Neutrophil (primary cell): ENCODE data around the gene CPE.

Experiments used
- H3K27ac ChIP-seq: fragments of 200-600 bp; sonication (generic); 2 replicates; pipeline ENCODE4 v1.5.1; 2016; ENCODE audit warnings: mild to moderate bottlenecking, moderate library complexity
- H3K27me3 ChIP-seq: fragments of 200-600 bp; sonication (generic); 2 replicates; pipeline ENCODE4 v1.6.0; 2016; ENCODE audit warnings: mild to moderate bottlenecking
- H3K36me3 ChIP-seq: fragments of 200-600 bp; sonication (generic); 2 replicates; pipeline ENCODE4 v1.5.1; 2017
- H3K4me1 ChIP-seq, 2 experiments: fragments of 200-600 bp in 1 of 2; sonication (generic) in 1 of 2; 1 replicate in 1 of 2; 2 replicates in 1 of 2; pipeline versions ENCODE4 v1.5.1 to v1.6.1; 2013 to 2016; ENCODE audit warnings: low read depth in 1 of 2, low read length in 1 of 2, mild to moderate bottlenecking in 1 of 2, moderate library complexity in 1 of 2; ENCODE audit not compliant: control insufficient read depth in 1 of 2, insufficient read depth in 1 of 2
- H3K4me3 ChIP-seq, 2 experiments: fragments of 200-600 bp in 1 of 2; sonication (generic) in 1 of 2; 1 replicate in 1 of 2; 2 replicates in 1 of 2; pipeline ENCODE4 v1.5.1; 2013 to 2016; ENCODE audit warnings: low read depth in 1 of 2, low read length in 1 of 2, mild to moderate bottlenecking in 1 of 2, moderate library complexity in 1 of 2
- H3K9me3 ChIP-seq: fragments of 200-600 bp; sonication (generic); 2 replicates; pipeline ENCODE4 v1.5.1; 2016
- TF ChIP-seq, protein P1 (sequence below): fragments of 200-600 bp; sonication (generic); IDR thresholded peaks from 2 replicates; pipeline ENCODE4 v1.5.1; 2016; ENCODE audit warnings: antibody characterized with exemption

CPE gene

DNA sequence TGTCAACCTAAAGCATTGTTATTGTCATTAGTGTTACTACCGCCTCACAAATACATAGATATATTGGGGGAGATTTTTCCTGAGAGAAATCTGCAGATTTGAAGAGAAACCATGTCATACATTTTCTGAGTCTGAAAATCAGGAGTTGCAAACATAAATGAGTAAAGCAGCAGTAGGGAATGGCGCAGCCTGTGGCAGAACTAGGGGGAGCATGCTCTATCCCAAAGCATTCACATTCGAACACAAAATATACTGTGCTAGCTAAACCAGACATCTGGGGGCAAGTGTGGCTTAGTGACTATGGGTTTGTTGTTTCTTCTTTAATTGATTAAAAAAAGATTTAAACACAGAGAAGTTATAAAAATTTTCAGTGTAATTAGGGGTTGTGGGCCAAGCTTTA, 83.2 kb downstream of the CPE start:
- Histone ChIP-seq H3K36me3 (no peaks in the 10 kb centered on the region), H3K4me3 (no peak overlapping the region), H3K27me3 (no peaks in the 10 kb centered on the region), H3K27ac (no peak overlapping the region), H3K9me3 (no peaks in the 10 kb centered on the region), H3K4me1 (no peaks in the 10 kb centered on the region)
- TF ChIP-seq, protein P1, sequence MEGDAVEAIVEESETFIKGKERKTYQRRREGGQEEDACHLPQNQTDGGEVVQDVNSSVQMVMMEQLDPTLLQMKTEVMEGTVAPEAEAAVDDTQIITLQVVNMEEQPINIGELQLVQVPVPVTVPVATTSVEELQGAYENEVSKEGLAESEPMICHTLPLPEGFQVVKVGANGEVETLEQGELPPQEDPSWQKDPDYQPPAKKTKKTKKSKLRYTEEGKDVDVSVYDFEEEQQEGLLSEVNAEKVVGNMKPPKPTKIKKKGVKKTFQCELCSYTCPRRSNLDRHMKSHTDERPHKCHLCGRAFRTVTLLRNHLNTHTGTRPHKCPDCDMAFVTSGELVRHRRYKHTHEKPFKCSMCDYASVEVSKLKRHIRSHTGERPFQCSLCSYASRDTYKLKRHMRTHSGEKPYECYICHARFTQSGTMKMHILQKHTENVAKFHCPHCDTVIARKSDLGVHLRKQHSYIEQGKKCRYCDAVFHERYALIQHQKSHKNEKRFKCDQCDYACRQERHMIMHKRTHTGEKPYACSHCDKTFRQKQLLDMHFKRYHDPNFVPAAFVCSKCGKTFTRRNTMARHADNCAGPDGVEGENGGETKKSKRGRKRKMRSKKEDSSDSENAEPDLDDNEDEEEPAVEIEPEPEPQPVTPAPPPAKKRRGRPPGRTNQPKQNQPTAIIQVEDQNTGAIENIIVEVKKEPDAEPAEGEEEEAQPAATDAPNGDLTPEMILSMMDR: no peak

DNA sequence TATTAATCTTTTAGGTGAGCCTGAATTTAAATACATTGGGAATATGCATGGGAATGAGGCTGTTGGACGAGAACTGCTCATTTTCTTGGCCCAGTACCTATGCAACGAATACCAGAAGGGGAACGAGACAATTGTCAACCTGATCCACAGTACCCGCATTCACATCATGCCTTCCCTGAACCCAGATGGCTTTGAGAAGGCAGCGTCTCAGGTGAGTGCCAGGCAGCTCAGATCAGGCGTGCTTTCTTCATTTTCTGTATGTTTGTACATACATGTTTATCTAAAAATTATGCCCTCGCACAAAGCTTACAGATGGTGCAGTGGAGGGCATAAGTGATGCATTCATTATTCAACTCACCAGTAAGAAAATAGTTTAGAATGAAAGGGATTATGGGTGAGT, 85.6 kb downstream of the CPE start:
- H3K4me3 ChIP-seq: no peak overlapping the region
- no peaks in the 10 kb centered on the region for H3K36me3 ChIP-seq
- no peaks in the 10 kb centered on the region for H3K9me3 ChIP-seq
- H3K27me3 ChIP-seq: no peaks in the 10 kb centered on the region
- no peak overlapping the region for H3K27ac ChIP-seq
- TF ChIP-seq, protein P1: no peak
- no peaks in the 10 kb centered on the region for H3K4me1 ChIP-seq

DNA sequence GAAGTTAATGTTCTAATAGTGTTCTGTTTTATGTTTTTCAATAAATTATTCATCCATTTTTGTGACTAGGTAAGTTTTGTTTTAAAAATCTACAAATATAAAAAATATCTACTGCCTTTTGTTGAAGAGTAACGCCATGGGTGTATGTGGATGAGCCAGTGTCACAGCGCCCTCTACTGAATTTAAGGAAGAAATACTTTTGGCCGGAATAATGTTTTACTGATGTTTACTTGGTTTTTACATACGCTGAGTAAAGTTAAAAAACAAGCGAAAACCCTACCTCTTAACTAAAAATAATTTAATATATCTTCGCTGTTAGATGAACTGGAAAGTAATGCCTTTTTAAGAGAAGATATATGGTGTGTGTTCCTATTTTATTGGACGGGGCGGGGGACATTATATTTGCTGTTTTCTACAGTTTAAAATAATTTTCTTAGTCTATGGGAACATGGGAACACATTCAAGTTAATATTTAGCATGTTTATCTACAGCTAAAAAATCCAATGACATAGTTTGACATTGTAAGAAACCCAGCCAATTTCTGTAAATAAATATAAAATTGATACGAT, 86.1 kb downstream of the CPE start:
- no peak overlapping the region for H3K4me3 ChIP-seq
- no peaks in the 10 kb centered on the region for H3K36me3 ChIP-seq
- TF ChIP-seq, protein P1: peak; percentile 73
- H3K27ac ChIP-seq: no peak overlapping the region
- no peaks in the 10 kb centered on the region for H3K4me1 ChIP-seq
- no peaks in the 10 kb centered on the region for H3K27me3 ChIP-seq
- H3K9me3 ChIP-seq: no peaks in the 10 kb centered on the region

DNA sequence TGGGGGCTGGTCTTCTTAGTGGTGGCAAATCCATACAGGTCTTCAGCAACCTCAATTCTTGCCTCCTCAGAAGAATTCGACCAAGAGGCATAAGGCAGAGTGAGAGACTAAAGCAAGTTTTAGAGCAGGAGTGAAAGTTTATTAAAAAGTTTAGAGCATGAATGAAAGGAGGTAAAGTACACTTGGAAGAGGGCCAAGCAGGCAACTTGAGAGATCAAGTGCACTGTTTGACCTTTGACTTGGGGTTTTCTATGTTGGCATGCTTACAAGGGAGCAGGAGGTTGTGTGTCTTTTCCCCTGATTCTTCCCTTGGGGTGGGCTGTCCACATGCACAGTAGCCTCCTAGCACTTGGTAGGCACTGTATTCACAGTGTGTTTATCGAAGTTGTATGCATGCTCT, 91.2 kb downstream of the CPE start:
- Histone ChIP-seq H3K36me3 (no peaks in the 10 kb centered on the region), H3K9me3 (peaks cover 6% of the 10 kb centered on the region), H3K4me3 (no peak overlapping the region), H3K27me3 (no peaks in the 10 kb centered on the region), H3K4me1 (no peaks in the 10 kb centered on the region), H3K27ac (no peak overlapping the region)
- TF ChIP-seq, protein P1: no peak

DNA sequence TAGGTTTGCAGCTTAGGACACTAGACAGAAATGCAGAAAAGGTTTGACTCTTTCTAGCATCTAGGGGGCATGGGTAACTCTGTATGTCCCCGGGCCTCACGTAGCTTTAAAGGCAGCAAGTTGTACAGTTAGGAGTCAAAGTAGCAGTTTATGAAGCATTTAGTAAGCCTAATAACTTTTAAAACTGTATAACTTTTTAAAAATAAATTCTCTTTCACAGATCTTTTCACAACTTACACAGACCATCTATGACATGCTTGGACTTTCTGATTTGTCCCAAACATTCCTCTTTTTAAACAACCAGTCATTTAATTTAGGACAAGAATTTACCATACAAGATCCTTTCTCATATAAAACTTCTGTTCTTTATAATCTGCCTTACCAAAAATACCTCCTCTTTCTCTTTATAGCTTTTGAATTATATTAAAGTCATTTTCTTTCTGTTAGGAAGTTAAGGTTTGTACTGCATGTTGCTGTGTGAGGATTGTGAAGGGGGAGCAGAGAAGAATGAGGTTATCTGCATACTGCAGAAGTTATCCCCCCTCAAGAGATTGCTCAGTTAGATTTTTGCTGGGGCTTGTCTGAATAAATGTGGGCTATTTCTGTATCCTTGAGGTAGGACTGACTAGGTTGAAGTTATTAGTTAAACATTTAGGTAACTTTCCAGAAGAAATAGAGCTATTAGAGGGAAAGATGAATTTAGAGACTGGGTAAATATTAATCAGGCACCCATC, 94.3 kb downstream of the CPE start:
- H3K4me3 ChIP-seq: no peak overlapping the region
- TF ChIP-seq, protein P1: no peak

More for the DNA sequence above, 94.3 kb downstream of the CPE start:
- H3K4me1 ChIP-seq: no peaks in the 10 kb centered on the region
- no peak overlapping the region for H3K27ac ChIP-seq
- H3K9me3 ChIP-seq: peaks cover 6% of the 10 kb centered on the region
- H3K27me3 ChIP-seq: no peaks in the 10 kb centered on the region
- no peaks in the 10 kb centered on the region for H3K36me3 ChIP-seq
